HG03108 (cell line): ENCODE measurements around the gene MED12L.
"Not testable (repeated sequence)": the region's sequence is repeated elsewhere in the genome, so short reads cannot be mapped to it uniquely, and the experiment has no call there.

Experiments used
- ATAC-seq: cut with Tn5 transposase; IDR thresholded peaks from one replicate; pipeline ENCODE4 v1.9.1; 2021; ENCODE audit warnings: moderate library complexity; ENCODE audit not compliant: unreplicated experiment

MED12L gene

DNA sequence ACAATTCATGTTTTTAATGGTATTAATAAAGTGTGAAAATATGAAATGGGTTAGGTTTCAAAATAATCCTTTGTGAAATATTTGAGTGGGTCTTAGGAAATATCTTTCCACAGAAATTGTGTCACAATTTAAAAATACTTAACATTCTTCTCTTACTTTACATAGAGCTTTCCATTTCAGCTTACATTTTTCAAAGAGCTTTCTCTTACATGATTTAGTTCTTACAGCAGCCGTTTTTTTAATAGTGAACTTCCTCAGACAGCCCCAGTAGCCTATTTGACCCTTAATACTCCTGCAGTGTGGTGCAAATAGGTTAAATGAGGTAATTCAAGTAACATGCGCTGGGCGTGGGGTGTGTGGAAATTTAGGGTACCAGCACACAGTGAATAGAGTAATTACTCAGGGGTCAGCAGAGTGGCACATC lies 277.3 kb downstream of the MED12L start:
- ATAC-seq, result no peak

DNA sequence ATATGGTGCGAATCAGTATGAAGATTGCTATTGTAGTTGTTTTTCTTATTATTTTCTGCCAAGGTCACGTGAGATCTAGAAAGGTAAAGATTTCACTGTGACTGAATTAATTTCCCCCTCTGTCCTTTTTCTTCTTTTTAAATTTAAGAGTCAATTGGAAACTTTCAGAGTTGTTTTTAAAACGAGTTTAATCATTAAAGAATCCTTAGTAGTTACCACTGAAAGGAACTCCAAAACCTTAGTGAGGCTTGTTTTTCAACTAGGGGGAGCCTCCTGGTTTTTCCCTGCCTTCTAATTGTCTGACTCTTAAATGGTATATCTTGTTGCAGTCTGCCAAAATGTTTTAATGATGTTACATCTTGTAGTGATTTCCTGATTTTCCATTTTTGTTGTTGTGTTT lies 281.5 kb downstream of the MED12L start:
- no peak for ATAC-seq

DNA sequence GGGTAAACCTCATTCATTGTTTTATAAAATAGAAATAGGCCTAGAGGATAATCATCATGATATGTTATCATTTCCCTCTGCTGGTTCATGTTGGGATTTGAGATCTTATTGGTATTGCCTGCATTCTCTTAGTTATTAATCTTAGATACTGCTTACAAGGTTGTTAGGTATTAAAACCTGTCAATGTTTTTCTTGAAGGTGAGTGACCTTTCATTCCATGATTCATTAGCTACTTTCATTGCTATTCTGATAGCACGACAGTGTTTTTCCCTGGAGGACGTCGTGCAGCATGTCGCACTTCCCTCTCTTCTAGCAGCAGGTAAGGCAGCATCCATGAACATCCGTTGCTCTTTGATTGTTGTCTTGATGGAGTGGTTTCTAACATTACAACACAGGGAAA lies 282.0 kb downstream of the MED12L start:
- no peak for ATAC-seq

DNA sequence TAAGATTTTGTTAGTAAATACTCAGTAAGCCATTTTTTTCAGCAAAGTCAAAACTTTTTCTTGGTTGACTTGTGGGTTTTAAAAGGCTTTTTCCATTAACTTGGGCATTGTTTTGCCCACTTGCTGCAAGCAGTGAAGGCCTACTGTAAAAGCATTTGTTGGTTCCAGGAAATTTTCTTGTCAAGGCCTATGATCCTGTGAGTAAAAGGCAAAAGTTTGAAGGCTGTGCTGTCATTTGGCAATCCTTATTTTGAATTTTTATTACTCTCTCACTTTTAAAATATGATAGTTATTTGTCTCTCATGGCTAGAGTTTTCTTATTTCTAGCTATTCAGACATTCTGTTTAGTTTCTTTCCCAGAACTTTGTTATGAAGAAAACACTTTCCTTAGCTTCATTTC lies 286.1 kb downstream of the MED12L start:
- ATAC-seq, result no peak

DNA sequence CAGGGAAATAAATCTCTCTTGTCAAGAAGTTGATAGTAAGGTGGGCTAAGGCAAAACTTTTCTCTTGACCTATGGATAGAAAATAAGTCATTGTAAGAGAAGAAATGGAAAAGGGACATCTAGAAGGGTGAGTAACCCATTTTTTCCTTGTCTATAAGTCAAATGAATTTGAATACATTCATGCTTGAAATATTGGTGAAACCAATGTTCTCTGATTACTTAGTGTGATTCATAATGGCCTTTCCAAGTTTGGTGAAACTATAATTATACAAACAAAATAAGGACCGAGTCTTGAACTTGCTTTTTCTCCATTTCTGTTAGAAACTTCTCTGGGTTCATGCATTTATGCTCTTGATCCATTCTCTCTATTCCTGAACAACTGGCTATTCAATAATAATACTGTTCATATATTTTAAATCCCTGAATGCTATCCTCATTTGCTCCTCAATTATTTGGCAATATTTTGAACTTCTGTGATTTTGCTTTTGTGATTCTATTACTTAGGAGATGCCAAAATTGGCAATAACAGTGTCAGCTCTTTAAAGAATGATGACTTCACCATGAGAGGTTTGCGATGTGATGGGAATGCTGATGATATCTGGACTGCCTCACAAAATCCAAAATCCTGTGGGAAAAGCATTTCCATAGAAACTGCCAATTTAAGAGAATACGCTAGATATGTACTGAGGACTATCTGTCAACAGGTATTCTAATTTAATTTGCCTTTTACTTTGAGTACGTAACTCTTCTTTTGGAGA lies 286.8 kb downstream of the MED12L start:
- ATAC-seq, result no peak

DNA sequence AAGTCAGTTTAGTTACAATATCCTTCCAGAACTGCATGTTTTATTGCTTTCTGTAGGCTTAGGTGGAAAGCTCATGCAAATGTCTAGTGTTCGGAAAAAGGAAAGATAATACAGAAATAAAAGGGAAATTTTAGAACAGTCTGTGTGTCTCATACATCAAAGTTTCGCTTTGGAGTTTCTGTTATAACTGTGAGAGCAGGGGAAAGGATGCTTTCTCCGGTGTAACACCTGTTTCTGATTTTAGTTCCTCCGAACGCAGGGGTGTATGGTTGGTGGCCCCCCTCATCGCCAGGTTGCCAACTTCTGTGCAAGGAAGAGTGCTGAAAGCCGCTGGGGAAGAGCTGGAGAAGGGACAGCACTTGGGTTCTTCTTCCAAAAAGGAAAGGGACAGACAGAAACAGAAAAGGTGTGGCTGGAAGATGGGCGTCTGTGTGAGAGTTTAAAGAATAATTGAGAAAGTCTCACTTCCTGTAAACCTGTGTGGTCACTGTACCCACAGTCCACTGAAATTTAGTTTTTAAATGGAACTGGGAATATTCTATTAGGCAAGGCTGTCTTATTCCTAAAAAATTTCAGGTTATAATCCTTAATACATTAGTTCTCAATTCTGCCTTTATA lies 292.4 kb downstream of the MED12L start:
- no peak for ATAC-seq

DNA sequence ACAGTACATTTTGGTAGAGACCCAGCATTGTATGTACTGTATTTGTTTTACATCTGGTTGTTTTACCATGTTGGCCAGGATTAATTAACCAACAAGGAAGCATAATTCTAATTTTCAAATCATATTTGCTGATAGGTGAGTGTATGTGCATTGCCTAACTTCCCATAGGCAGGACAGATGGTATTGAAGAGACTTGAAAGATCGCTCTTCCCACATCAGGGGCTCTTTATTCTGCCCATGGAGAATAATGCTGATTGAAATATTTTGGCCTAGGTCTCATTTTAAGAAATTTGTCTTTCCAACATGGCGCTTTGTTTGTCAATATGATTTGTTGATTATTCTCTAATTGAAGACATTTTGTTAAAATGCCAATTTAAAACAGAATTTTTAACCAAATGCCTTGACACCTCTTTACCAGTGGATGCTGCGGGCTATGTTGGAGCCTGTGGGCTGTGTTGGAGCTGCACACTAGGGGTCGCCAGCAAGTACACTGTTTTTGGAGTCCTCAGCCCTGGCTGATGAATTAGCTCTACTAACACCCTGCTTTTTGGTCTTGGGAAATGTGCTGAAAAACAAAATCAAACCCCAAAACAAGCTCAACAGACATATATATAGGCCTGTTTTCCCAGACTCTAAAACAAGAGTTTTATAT lies 293.7 kb downstream of the MED12L start:
- ATAC-seq, result no peak

DNA sequence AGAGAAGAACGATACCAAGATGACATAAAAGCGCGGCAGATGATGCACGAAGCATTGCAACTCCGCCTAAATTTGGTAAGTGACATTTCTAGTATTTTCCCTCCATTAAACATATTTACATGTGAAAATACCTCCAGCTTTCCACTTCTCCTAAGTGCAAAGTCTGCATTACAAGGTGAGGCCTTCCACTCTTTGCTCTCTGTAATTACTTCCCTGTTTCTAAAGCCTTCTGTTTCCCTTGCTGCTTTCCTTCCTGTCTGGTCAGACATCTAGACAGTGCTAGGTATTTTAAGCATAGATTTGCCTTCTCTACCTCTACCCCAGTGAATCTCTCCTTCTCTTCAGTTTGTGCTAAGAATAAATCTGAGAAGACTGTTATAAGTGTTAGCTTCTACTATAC lies 297.2 kb downstream of the MED12L start:
- ATAC-seq, result no peak

DNA sequence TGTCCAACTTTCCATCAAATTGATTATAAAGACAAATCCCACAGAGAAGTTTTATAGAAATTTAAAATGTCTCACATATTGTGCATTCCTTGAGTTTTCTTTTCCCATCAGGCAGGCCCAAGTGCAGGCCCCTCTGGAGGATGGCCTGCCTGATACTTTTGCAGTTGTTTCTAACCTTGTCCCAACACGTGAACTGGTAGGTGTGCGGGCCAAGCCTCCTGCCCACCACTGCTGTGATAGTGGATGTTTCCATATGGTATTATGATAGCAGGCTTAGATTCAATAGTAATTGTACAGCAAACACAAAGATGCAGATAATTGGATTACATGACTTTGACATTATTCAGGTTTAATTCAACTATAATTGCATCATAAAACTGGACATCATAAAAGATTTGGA lies 297.6 kb downstream of the MED12L start:
- no peak for ATAC-seq

DNA sequence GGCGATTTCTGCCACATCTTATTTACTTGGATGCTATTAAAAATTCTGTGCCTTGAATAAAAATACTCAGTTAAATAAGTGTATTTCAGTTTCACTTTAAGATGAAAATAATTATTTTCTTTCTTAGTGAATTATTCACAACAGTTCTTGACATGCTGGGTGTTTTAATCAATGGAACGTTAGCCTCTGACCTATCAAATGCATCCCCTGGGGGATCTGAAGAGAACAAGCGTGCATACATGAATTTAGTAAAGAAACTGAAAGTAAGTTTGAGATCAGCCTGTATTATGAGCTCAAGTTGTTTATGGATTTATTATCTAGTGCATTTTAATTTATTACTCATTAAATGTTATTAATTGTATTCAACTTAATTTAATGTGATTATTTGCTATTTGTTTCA lies 298.5 kb downstream of the MED12L start:
- peak; percentile 41 for ATAC-seq

DNA sequence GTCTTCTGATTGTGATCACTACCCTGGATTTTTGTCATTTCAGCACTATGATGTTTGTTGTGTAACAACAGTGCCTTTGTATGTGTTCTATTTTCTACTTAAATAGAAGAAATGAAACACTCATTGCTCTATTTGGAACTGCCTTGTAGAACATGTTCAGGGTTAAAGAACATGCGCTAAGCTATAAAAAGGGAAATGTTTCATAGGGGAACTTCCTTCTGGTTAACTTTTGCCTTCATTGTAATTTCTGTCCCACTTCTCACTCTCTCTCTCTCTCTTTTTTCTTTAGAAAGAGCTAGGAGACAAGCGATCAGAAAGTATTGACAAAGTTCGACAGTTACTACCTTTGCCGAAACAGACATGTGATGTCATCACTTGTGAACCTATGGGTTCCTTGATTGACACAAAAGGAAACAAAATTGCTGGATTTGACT lies 299.3 kb downstream of the MED12L start, which contains the start of gene P2RY12:
TSS of gene P2RY12 (minus strand) at position 13 of the 434 bp plus-strand sequence. CDS start 45,908 bp downstream, outside the sequence.
- ATAC-seq, result peak; percentile 43

DNA sequence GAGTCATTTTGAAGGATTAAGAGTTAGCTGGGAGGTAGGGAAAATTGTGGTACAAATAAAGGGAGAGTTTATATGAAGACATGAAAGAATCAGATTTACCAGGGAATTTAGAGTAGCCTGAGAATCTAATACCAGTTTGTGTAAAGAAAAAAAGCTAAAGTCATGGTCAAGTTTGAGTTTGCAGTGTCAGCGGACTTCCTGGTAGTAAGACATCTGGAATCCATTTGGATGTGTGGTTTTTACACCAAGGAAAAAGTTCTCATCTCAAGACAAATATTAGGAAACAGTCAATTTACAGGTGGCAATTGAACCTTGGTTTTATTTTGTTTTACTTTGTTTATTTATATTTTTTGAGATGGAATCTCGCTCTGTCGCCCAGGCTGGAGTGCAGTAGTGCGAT lies 300.6 kb downstream of the MED12L start:
- no peak for ATAC-seq

DNA sequence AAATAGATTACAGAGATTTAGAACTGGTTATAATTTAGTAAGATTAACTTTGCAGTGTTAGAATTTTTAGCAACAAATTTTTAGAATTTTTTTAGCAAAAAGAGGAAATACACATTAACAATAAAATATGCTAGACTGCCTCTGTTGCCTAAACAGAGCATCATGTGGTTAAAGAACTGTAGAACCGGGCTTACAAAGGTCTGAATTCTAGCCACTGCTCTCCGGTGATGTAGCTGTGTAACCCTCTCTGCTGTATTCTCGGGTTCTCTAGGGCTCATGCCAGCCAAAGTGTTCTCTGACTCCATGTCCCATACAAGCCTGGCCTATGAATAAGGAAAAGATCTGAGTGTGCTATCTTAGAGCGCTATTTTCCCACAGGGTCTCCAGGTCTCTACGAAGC lies 302.0 kb downstream of the MED12L start:
- ATAC-seq, result no peak

DNA sequence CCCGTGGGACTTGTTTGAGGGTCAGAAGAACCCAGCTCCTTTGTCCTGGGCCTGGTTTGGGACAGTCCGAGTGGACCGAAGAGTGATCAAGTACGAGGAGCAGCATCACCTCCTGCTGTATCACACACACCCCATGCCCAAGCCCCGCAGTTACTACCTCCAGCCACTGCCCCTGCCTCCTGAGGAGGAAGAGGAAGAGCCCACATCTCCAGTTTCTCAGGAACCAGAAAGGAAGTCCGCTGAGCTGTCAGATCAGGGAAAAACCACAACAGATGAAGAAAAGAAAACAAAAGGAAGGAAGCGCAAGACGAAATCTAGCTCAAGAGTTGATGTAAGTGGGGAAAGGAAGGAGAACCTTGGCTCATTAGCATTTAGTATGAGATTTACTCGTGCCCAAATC lies 302.4 kb downstream of the MED12L start:
- no peak for ATAC-seq

DNA sequence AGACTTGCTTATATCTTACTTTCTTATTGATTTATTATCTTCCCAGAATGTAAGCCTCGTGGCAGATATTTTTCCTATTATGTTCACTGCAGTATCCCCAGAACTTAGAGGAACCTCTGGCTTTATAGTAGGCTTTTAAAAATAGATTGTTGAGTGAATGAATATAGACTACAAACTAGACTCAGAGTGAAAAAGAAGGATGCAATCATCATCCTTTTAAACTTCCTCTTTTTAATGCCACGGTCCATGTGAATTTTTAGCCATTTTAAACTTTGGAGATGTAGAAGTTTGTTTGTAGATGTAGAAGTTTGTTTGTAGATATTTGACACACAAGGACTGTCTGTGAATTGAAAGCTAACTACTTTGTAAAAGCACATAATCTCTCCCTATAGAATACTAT lies 306.3 kb downstream of the MED12L start:
- no peak for ATAC-seq

DNA sequence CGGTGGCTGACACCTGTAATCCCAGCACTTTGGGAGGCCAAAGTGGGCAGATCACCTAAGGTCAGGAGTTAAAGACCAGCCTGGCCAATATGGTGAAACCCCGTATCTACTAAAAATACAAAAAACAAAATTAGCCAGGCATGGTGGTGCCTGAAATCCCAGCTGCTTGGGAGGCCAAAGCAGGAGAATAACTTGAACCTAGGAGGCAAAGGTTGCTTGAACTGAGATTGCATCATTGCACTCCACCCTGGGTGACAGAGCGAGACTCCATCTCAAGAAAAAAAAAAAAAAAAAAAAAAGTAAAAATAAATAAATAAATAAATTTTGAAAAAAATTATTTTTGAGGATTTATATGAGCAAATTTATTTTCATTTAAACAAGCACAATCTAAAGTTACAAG lies 306.7 kb downstream of the MED12L start:
- not testable (repeated sequence) for ATAC-seq

DNA sequence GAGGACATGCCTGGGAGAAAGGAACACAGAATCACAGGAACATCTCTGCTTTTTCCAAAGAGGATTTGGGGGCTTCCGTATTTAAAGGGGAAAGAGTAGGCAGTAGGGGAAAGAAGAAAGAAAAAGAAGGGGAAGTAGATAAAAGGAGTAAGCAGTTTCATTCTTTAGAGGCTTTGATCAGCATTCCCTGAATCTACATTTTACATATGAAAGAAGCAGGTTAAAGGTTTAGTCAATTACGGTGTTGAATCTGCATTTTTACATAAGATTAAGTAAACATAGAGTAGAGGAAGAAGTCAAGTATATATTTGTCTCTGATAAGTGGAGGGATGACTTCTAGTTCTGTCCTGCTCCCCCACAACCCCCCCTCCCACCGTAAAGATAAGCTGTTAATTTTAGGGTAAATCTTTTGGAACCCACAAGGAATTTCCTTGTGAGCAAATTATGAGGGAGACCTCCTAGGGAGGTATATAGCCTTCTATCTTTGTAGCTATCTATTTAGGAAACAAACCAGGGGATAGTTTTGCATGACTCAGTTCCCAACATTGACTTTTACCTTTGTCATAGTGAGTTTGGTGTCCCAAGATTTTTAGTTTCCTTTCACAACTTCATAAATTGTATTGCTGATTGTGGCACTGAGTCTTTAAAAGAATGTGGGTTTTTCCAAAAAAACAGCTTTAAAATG lies 307.8 kb downstream of the MED12L start:
- no peak for ATAC-seq

DNA sequence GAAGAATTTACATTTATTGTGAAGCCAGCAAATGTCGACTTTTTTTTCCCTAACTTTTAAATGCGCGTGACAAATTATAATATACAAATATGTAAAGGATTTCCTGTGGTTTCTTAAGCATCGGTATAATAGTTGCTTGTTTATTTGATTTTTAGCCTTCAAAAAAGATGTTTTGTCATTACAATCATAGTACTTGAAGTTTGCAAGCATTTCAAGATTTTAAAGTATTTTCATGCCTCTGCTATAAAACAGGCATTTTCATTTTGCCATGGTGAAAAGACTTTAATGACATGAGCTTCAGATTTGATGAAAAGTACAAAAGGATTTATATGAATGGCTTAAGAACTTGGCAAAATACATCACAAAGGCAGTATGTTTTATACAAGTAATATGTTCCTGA lies 308.5 kb downstream of the MED12L start:
- ATAC-seq, result no peak

DNA sequence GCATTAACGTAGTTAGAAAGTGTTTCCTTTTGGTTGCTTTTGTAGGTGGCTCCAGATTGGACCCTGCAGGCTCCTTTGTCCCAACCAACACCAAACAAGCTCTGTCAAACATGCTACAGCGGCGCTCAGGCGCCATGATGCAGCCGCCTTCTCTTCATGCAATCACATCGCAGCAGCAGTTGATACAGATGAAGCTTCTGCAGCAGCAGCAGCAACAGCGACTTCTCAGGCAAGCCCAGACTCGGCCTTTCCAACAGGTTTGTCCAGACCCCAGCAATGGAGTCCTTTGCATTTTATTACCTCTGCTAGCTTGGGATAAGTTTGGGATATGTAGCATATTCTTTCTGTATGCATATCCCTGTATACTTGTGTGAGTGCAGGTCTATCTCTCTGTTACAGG lies 309.1 kb downstream of the MED12L start:
- ATAC-seq, result no peak

DNA sequence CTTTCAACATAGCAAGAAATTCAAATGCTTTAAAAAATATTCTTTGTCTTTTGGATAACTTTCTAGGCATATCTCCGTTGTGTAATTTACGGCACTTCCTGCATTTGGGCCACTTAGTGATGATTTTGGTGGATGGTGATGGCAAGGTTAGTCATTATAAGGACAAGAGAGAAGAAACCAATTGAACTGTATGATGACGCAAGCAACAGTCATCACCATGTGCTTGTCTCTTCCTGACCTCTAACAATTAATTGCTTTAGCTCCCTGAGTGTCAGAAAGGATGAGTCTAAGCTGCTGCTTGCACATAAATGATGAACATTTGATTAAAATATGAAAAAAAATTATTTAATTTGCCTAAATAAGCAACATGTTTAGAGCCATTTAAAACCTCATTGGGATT lies 310.3 kb downstream of the MED12L start:
- no peak for ATAC-seq

DNA sequence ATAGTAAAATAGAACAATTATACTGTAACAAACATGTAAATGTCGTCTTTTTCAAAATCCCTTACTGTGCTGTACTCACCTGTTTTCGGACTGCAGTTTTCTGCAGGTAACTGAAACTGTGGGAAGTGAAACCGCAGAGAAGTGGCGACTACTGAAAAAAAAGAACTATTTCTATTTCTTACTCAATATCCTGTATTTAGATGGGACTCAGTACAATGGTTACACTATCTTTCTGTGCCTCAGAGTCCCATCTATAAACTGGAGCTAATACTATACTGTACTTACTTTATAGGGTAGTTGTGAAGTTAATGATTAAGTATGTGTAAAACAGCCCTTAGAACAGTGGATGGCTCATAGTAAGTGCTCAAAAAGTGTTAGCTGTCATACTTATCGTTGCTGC lies 313.4 kb downstream of the MED12L start:
- no peak for ATAC-seq

DNA sequence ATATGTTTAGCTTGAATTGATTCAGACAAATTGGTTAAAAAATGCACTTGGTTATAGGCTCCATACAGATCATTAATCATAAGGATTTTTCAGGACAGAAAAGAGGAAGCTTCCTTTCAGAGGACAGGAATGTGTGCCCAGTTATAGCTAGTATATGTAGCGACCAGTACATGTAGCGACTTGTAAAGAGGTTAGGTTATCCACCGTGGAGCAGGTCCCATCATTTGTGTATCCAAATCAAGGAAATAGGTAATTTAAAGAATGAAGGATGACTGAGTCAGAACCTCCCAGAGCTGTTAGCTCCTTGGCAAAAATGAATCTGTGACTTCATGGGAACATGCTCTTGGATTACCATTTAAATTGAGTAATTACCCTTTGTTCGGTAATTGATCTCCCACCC lies 314.9 kb downstream of the MED12L start:
- no peak for ATAC-seq
